Activated naive CD8-positive, alpha-beta T cell treated with anti-CD3 and anti-CD28 coated beads, Interleukin-2, amount 10 ng/mL, durations not matched to agents 7 days and 5 days (primary cell): Measurements from ENCODE around the gene COIL. TPM values are rescaled to one million over a fixed set of nuclear protein-coding genes. Genes with fewer than 3 reads are reported as not detected.

Experiments
- ATAC-seq: fragments of 150-1000 bp; cut with Tn5 transposase; one replicate; pipeline ENCODE4 v1.10.0; 2021; ENCODE audit warnings: low read depth, moderate library complexity
- POLR2A ChIA-PET: fragments of 350-600 bp; sonication (Branson Sonifier 250); formaldehyde crosslinking; loops from one replicate; lab custom pipeline; 2021; ENCODE audit warnings: antibody characterized with exemption; lab: Charles Lee
- DNase-seq: peaks from one replicate; pipeline ENCODE4 v3.0.0; 2021
- H3K27ac Mint-ChIP-seq: one replicate; pipeline ENCODE4 v1.8.0; 2022; ENCODE audit warnings: mild to moderate bottlenecking, mixed read lengths
- H3K27me3 Mint-ChIP-seq: one replicate; pipeline ENCODE4 v1.8.0; 2022; ENCODE audit warnings: mild to moderate bottlenecking, moderate library complexity, mixed read lengths
- H3K36me3 Mint-ChIP-seq: one replicate; pipeline ENCODE4 v1.8.0; 2021; ENCODE audit warnings: mild to moderate bottlenecking, mixed read lengths
- H3K4me1 Mint-ChIP-seq: one replicate; pipeline ENCODE4 v1.8.0; 2021; ENCODE audit warnings: mixed read lengths
- H3K4me3 Mint-ChIP-seq: one replicate; pipeline ENCODE4 v1.8.0; 2022; ENCODE audit warnings: mild to moderate bottlenecking, moderate library complexity, mixed read lengths
- H3K9me3 Mint-ChIP-seq: one replicate; pipeline ENCODE4 v1.8.0; 2021; ENCODE audit warnings: mixed read lengths
- total RNA-seq, 2 experiments: library from RNA; stranded (reverse); gene quantifications; one replicate each; pipeline ENCODE4 v1.2.3, GENCODE V29; 2021

Gene COIL, protein sequence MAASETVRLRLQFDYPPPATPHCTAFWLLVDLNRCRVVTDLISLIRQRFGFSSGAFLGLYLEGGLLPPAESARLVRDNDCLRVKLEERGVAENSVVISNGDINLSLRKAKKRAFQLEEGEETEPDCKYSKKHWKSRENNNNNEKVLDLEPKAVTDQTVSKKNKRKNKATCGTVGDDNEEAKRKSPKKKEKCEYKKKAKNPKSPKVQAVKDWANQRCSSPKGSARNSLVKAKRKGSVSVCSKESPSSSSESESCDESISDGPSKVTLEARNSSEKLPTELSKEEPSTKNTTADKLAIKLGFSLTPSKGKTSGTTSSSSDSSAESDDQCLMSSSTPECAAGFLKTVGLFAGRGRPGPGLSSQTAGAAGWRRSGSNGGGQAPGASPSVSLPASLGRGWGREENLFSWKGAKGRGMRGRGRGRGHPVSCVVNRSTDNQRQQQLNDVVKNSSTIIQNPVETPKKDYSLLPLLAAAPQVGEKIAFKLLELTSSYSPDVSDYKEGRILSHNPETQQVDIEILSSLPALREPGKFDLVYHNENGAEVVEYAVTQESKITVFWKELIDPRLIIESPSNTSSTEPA
- 10 to 100 TPM; 16.4 TPM for total RNA-seq

DNA sequence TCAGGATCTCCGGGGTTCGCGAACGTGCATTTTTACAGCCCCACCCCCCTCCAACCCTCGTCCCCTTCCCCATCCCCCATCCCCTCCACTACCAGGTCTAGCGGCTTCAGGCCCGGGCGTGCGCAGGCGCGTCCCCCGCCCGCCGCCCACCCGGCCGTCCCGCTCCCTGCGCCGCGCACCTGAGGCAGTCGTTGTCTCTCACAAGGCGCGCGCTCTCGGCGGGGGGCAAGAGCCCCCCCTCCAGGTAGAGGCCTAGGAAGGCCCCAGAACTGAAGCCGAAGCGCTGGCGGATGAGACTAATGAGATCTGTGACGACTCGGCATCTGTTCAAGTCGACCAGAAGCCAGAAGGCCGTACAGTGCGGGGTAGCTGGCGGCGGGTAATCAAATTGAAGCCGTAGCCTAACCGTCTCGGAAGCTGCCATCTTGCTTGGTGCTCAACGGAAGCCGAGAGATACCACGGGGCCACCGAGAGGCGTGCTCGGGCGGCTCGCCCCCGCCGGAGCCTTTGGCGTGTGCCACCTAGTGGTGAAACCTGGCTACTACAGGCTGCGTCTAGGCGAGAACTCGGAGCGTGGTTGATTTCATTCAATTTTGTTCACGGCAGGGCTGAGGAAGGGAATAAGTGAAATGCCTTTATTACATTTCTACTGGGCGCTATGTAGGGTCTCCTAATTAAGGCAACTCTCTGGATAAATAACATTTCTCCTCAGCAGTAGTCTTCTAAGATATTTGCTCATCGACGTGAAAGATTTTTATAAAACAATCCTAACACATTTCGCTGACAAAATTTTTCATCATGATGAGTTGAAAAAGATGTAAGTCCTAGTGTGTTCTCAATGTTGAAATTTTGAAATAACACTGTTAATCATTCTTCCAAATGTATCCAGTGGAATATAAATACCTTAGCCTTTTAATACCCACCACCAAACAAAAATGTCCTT is at the start of gene COIL:
Gene COIL, minus strand, starts transcription at position 455 of the 943 bp plus-strand sequence. Its CDS starts 31 bp downstream, at position 424.
- ATAC-seq: peak; percentile 98
- Mint-ChIP-seq H3K36me3 (peaks cover 3% of the 10 kb centered on the region), H3K9me3 (no peaks in the 10 kb centered on the region), H3K27ac (peak within 1 kb of the TSS; percentile 82), H3K27me3 (no peaks in the 10 kb centered on the region), H3K4me3 (peak within 1 kb of the TSS; percentile 80), H3K4me1 (peaks cover 14% of the 10 kb centered on the region)
- POLR2A ChIA-PET: interaction anchor here (0.7 to 2.3 kb wide), 4 partner anchors 18 to 141 kb away, joined by 3 to 11 read pairs (median 7); partner anchors contain the start of genes AKAP1, SCPEP1 and TRIM25
- DNase-seq: peak; percentile 93

DNA sequence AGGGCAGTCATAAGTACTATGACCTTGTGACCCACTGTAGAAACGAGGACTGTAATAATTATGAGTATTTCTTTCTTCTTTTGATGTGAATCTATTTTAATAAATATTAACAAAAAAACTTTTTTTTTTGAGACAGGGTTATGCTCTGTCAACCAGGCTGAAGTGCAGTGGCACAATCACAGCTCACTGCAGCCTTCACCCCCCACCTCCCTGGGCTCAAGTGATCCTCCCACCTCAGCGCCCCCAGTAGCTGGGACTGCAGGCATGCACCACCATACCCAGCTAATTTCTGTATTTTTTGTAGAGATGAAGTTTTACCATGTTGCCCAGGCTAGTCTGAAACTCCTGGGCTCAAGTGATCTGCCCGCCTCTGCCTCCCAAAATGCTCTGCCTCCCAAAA is 49.6 kb upstream of the COIL start:
- ATAC-seq: no peak

DNA sequence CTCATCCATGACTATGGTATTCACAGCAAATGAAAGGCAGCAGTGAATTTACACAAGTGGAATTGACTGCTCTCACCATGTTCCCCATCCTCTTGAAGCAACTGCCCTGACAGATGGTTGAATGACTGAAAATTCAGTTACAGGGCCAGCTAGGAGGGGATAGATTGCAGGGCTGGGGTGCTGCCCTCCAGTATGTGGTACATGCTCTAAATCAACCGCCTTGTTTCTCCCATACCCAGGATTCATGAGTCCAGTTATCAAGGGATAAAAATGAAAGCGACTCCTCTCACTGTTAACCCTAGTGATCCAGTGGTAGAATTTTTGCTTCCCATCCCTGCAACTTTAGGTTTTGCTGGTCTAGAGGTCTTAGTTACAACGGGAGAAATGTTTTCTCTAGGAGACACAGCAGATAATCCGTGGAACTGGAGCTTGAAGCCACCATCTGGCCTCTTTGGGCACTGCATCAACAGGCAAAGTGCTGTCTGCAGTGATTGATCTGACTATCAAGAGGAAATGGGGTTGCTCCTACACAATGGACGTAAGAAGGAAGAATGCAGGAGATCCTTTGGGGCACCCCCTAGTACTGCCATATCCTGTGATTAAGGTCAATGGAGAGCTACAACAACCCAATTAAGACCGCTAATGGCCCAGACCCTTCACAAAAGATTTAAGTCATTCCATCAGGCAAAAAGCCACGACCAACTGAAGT is 49.0 kb upstream of the COIL start:
- peak; percentile 82 for ATAC-seq
- peak overlapping the region; percentile 43 for H3K4me3 Mint-ChIP-seq
- H3K4me1 Mint-ChIP-seq: peaks cover 15% of the 10 kb centered on the region
- H3K27ac Mint-ChIP-seq: no peak overlapping the region
- H3K9me3 Mint-ChIP-seq: no peaks in the 10 kb centered on the region
- H3K36me3 Mint-ChIP-seq: no peaks in the 10 kb centered on the region
- POLR2A ChIA-PET: no interaction called here
- peaks cover 7% of the 10 kb centered on the region for H3K27me3 Mint-ChIP-seq
- DNase-seq: peak; percentile 51

More for the DNA sequence above, 49.6 kb upstream of the COIL start:
- Mint-ChIP-seq H3K9me3 (no peaks in the 10 kb centered on the region), H3K36me3 (no peaks in the 10 kb centered on the region), H3K27ac (no peak overlapping the region), H3K4me1 (peaks cover 9% of the 10 kb centered on the region), H3K4me3 (no peak overlapping the region), H3K27me3 (peaks cover 7% of the 10 kb centered on the region)
- no peak for DNase-seq
- POLR2A ChIA-PET: interaction anchor here (0.7 kb wide), 1 partner anchor 165 kb away, joined by 4 read pairs; no protein-coding TSS in a partner anchor

DNA sequence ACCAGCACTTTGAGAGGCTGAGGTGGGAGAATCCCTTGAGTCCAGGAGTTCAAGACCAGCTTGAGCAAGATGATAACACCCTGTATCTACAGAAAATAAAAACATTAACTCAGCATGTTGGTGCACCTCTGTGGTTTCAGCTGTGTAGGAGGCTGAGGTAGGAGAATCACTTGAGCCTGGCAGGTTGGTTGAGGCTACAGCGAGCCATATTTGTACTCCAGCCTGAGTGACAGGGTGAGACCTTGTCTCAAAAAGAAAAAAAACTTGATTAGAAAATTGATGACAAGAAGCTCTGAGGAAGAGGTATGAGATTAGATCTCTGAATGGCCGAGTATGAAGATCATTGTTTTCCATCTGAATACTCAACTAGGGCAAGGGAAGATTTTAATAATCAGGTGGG is 48.1 kb upstream of the COIL start:
- no peak for DNase-seq
- POLR2A ChIA-PET: no interaction called here
- Mint-ChIP-seq H3K4me1 (peaks cover 18% of the 10 kb centered on the region), H3K9me3 (no peaks in the 10 kb centered on the region), H3K36me3 (no peaks in the 10 kb centered on the region), H3K27me3 (peaks cover 7% of the 10 kb centered on the region), H3K27ac (no peak overlapping the region), H3K4me3 (no peak overlapping the region)
- ATAC-seq: no peak

DNA sequence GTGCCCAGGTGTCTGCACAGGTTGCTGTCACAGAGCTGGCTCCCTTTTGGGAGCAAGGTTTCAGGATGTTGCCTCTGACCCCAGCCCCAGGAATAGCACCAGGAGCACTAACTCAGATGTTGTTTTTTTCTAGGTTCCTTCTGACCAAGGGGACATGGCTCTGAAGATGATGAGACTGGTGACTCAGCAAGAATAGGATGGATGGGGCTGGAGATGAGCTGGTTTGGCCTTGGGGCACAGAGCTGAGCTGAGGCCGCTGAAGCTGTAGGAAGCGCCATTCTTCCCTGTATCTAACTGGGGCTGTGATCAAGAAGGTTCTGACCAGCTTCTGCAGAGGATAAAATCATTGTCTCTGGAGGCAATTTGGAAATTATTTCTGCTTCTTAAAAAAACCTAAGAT is 45.2 kb upstream of the COIL start:
- Mint-ChIP-seq H3K4me3 (no peak overlapping the region), H3K4me1 (peaks cover 18% of the 10 kb centered on the region), H3K9me3 (no peaks in the 10 kb centered on the region), H3K36me3 (peaks cover 5% of the 10 kb centered on the region), H3K27me3 (peaks cover 7% of the 10 kb centered on the region), H3K27ac (no peak overlapping the region)
- no peak for DNase-seq
- ATAC-seq: no peak
- POLR2A ChIA-PET: no interaction called here

DNA sequence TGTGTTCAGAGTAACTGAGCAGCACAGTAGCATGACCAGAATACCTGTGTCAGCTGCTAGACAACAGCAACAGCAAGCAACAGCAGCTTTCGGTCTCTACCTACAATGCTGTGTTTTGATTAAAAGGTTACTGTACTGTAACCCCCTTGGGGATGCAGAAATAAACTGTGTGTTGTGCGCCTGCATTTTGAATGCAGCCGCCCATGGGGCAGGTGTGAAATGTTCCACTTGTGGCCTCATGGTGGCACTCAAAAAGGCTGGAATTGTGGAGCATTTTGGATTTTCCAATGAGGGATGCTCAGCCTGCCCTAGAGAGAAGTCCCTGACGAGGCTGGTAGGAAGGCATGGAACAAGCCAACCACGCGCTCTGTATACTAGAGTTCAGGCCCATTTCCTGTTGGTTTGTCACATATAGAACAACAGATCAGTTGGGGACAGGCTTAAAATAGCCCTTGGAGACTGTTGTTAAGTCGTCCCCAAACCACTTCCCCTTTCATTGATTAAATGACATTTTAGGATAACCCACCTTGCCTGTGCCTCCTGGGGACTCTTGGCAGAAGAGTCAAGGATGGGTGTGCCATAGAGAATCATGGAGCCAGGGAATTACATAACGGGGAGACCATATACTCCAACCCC is 44.2 kb upstream of the COIL start:
- Mint-ChIP-seq H3K4me1 (peaks cover 13% of the 10 kb centered on the region), H3K27ac (peak overlapping the region; percentile 31), H3K36me3 (peaks cover 5% of the 10 kb centered on the region), H3K9me3 (no peaks in the 10 kb centered on the region), H3K27me3 (peaks cover 1% of the 10 kb centered on the region), H3K4me3 (no peak overlapping the region)
- POLR2A ChIA-PET: no interaction called here
- DNase-seq (no peak), ATAC-seq (peak; percentile 60)

DNA sequence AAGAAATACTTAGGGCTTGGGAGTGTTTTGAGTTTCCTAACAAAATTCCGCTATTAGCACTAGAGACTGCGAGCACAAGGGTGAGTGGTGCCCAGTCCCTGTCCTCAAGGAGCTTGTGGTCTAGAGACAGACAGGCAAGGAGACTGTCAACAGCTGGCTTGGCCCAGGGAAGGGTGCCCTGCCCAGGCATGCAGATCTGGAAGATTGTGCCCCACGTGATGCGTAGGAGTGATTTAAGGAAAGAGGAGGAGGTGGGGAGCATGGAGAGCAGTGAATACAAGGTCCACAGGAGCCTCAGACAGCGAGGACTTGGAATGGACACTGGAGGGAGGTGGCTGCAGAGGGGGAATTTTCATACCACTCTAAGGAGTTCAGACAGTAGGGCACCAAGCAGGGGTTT is 42.1 kb upstream of the COIL start:
- Mint-ChIP-seq H3K36me3 (peaks cover 5% of the 10 kb centered on the region), H3K9me3 (no peaks in the 10 kb centered on the region), H3K27me3 (no peaks in the 10 kb centered on the region), H3K4me1 (peaks cover 10% of the 10 kb centered on the region), H3K27ac (no peak overlapping the region), H3K4me3 (no peak overlapping the region)
- DNase-seq (no peak), ATAC-seq (no peak)
- POLR2A ChIA-PET: no interaction called here

DNA sequence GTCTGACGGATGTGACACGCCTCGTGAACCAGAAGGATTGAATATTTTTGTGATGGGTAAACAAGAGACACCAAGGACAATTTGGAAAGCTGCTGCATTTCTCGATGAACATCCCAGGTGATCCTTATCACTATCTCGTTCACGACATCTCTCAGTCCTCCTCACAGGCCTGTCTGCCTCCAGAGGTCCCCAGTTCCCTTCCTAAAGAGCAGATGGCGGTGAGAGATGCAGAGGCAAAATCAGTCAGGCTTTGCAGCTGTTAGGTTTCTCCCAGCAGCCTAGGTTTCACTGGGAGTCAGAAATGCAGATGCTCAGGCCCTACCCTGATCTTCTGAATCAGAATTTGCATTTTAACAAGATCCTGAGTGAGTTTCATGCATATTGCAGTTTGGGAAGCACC is 40.7 kb upstream of the COIL start:
- no peaks in the 10 kb centered on the region for H3K9me3 Mint-ChIP-seq
- no peaks in the 10 kb centered on the region for H3K27me3 Mint-ChIP-seq
- POLR2A ChIA-PET: no interaction called here
- ATAC-seq (no peak), DNase-seq (no peak)
- no peak overlapping the region for H3K27ac Mint-ChIP-seq
- peaks cover 12% of the 10 kb centered on the region for H3K4me1 Mint-ChIP-seq
- peaks cover 8% of the 10 kb centered on the region for H3K36me3 Mint-ChIP-seq
- H3K4me3 Mint-ChIP-seq: no peak overlapping the region

DNA sequence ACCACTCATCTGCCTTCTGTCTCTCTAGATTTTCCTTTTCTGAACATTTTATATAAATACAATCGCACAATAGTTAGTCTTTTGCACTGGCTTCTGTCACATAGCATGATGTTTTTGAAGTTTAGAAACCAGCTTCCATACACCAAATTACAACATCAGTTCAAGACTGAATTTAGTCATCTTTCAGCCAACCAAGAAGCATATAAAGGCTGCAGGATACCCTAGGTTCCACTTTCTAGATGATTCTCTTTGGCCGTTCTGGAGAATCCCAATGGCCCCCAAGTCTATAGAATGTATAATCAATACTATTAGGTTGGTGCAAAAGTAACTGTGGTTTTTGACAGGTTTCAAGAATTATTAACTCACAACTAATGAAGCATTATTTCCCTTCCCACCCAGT is 36.5 kb upstream of the COIL start:
- peaks cover 1% of the 10 kb centered on the region for H3K4me1 Mint-ChIP-seq
- peaks cover 5% of the 10 kb centered on the region for H3K36me3 Mint-ChIP-seq
- no peak overlapping the region for H3K27ac Mint-ChIP-seq
- no peaks in the 10 kb centered on the region for H3K9me3 Mint-ChIP-seq
- no peak overlapping the region for H3K4me3 Mint-ChIP-seq
- DNase-seq (no peak), ATAC-seq (no peak)
- H3K27me3 Mint-ChIP-seq: no peaks in the 10 kb centered on the region
- POLR2A ChIA-PET: no interaction called here

DNA sequence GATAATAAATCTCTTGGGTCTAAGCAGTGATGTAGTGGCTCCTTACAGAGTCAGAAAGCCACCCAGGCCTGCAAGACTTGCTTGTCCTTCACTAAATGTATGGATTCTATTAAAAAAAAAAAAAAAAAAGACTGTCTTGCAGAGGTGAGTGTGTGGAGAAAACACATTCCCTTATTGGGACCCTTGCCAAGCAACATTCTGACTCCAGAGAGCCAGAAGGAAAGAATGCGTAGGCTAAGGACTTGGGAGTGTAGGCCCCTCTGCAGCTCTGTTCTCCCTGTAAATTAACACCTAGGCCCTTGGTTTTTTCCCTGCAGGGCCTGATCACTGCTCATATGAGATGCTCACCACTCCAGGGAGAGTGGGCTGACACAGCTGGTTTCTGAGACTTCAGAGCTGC is 34.9 kb upstream of the COIL start:
- Mint-ChIP-seq H3K27me3 (no peaks in the 10 kb centered on the region), H3K9me3 (no peaks in the 10 kb centered on the region), H3K4me3 (no peak overlapping the region), H3K36me3 (peaks cover 5% of the 10 kb centered on the region), H3K27ac (no peak overlapping the region), H3K4me1 (peaks cover 1% of the 10 kb centered on the region)
- ATAC-seq: no peak
- no peak for DNase-seq
- POLR2A ChIA-PET: no interaction called here

DNA sequence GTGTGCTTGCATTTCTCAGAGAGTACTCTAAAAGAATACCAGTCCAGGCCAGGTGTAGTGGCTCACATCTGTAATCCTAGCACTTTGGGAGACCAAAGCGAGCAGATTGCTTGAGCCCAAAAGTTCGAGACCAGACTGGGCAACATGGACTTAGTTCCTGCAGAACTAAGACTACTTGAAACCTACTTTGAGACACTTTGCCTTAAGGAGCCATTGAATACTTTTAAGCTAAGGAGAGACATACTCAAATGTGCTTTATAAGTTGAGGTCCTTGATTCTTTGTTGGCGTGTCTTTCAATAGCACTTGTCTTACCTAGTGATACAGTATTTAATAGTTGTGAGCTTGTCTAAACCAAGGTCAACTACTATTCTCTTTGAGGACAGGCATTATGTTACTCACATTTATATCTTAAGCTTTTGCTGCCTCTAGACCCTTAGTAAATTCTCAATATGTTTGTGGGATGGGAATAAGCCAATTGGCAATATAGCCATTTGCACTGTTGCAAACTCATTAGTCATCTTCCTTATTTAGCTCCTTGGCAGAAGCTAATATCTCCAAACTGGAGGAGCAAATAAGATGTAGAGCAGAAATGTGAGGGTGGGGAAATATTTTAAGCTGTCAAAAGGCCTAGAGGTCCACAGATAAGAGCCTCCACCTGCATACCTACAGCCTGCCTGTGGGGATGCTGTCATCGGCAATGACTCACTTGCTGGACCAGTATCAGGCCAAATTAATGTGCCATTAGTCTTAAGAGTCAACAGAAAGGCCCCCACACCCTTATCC is 33.4 kb upstream of the COIL start:
- Mint-ChIP-seq H3K36me3 (peaks cover 5% of the 10 kb centered on the region), H3K27me3 (no peaks in the 10 kb centered on the region), H3K4me1 (peaks cover 1% of the 10 kb centered on the region), H3K9me3 (no peaks in the 10 kb centered on the region), H3K27ac (no peak overlapping the region), H3K4me3 (no peak overlapping the region)
- POLR2A ChIA-PET: no interaction called here
- ATAC-seq: no peak
- no peak for DNase-seq

DNA sequence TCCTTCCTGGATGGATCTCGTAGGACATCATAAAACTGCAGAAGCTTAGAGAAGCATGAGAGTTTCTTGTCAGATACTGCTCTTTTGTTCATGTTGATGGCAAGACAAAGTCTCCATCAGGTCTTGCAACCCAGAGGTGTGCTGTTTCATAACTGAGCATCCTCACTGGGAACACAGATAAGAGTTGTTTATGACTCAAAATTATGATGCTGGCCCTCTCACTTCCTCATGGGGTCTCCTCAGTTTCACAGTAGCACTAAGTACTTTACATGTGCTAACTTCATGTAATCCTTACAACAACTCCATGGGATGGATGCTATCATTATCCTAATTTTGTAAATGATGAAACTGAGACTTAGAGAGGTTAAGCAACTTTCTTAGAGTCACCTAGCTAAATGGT is 31.5 kb upstream of the COIL start:
- POLR2A ChIA-PET: no interaction called here
- no peak overlapping the region for H3K4me3 Mint-ChIP-seq
- no peak for ATAC-seq
- H3K27ac Mint-ChIP-seq: no peak overlapping the region
- H3K27me3 Mint-ChIP-seq: no peaks in the 10 kb centered on the region
- peaks cover 1% of the 10 kb centered on the region for H3K4me1 Mint-ChIP-seq
- no peaks in the 10 kb centered on the region for H3K9me3 Mint-ChIP-seq
- H3K36me3 Mint-ChIP-seq: peaks cover 3% of the 10 kb centered on the region
- DNase-seq: no peak
